Neuronal stem cell (in vitro differentiated cells): ENCODE measurements around the gene ZNF519.
"Not testable (repeated sequence)": the region's sequence is repeated elsewhere in the genome, so short reads cannot be mapped to it uniquely, and the experiment has no call there.

Experiments
- DNase-seq: peaks from one replicate; pipeline ENCODE4 v3.0.0-alpha.2; 2013; ENCODE audit warnings: low spot score
- H2AFZ ChIP-seq: one replicate; pipeline ENCODE4 v1.6.1; 2013; ENCODE audit warnings: mild to moderate bottlenecking, low read length, inconsistent platforms
- H2AK5ac ChIP-seq: 2 replicates; pipeline ENCODE4 v1.6.1; 2013; ENCODE audit warnings: low read depth, mild to moderate bottlenecking, inconsistent platforms, low read length, moderate library complexity, mixed read lengths
- H2BK120ac ChIP-seq: 2 replicates; pipeline ENCODE4 v1.6.1; 2013; ENCODE audit warnings: low read depth, mild to moderate bottlenecking, inconsistent platforms, low read length, moderate library complexity, mixed read lengths
- H2BK12ac ChIP-seq: one replicate; pipeline ENCODE4 v1.6.1; 2013; ENCODE audit warnings: low read length, inconsistent platforms
- H2BK15ac ChIP-seq: 2 replicates; pipeline ENCODE4 v1.6.1; 2013; ENCODE audit warnings: mild to moderate bottlenecking, low read length, inconsistent platforms, mixed read lengths
- H2BK5ac ChIP-seq: one replicate; pipeline ENCODE4 v1.6.1; 2013; ENCODE audit warnings: inconsistent platforms, mild to moderate bottlenecking, low read length, moderate library complexity
- H3K14ac ChIP-seq: one replicate; pipeline ENCODE4 v1.6.1; 2013; ENCODE audit warnings: low read length, inconsistent platforms
- H3K18ac ChIP-seq: 2 replicates; pipeline ENCODE4 v1.6.1; 2013; ENCODE audit warnings: low read length, inconsistent platforms
- H3K23ac ChIP-seq: 2 replicates; pipeline ENCODE4 v1.6.1; 2013; ENCODE audit warnings: low read depth, mild to moderate bottlenecking, mixed read lengths, low read length, inconsistent platforms; ENCODE audit not compliant: poor library complexity
- H3K27ac ChIP-seq: replicated peaks from 3 replicates; pipeline ENCODE4 v1.5.1; 2013; ENCODE audit warnings: low read length, inconsistent platforms
- H3K27me3 ChIP-seq, 3 experiments: 2 replicates each; pipeline ENCODE4 v1.6.1; 2013; ENCODE audit warnings: low read length in 3 of 3, mild to moderate bottlenecking in 2 of 3, inconsistent platforms in 1 of 3, low read depth in 1 of 3, mixed read lengths in 1 of 3, moderate library complexity in 1 of 3; ENCODE audit not compliant: control insufficient read depth in 3 of 3, insufficient read depth in 3 of 3
- H3K36me3 ChIP-seq, 2 donors: replicated peaks in 1 of 2; 2 replicates each; pipeline ENCODE4 v1.6.1; 2013; ENCODE audit warnings: low read length in 2 of 2; ENCODE audit not compliant: control insufficient read depth in 2 of 2, insufficient read depth in 2 of 2
- H3K4ac ChIP-seq: 2 replicates; pipeline ENCODE4 v1.6.1; 2013; ENCODE audit warnings: inconsistent platforms, mild to moderate bottlenecking, low read length, moderate library complexity
- H3K4me1 ChIP-seq, 2 donors: 1 replicate in 1 of 2; 2 replicates in 1 of 2; pipeline ENCODE4 v1.6.1; 2013; ENCODE audit warnings: low read length in 2 of 2, low read depth in 1 of 2; ENCODE audit not compliant: control insufficient read depth in 2 of 2, insufficient read depth in 1 of 2
- H3K4me2 ChIP-seq: one replicate; pipeline ENCODE4 v1.6.1; 2013; ENCODE audit warnings: mild to moderate bottlenecking, low read length, inconsistent platforms; ENCODE audit not compliant: insufficient read depth, poor library complexity, severe bottlenecking
- H3K4me3 ChIP-seq, 2 donors: 2 replicates each; pipeline ENCODE4 v1.5.1; 2013; ENCODE audit warnings: low read length in 2 of 2, mild to moderate bottlenecking in 2 of 2, inconsistent platforms in 1 of 2, moderate library complexity in 1 of 2
- H3K79me1 ChIP-seq: one replicate; pipeline ENCODE4 v1.6.1; 2013; ENCODE audit warnings: low read depth, mild to moderate bottlenecking, inconsistent platforms, low read length, moderate library complexity
- H3K9ac ChIP-seq: one replicate; pipeline ENCODE4 v1.6.1; 2013; ENCODE audit warnings: mild to moderate bottlenecking, low read depth, low read length, inconsistent platforms; ENCODE audit not compliant: poor library complexity
- H3K9me3 ChIP-seq, 2 donors: replicated peaks in 1 of 2; 2 replicates each; pipeline versions ENCODE3 to v1.6.1; 2013; ENCODE audit warnings: low read length in 2 of 2, mild to moderate bottlenecking in 2 of 2, inconsistent platforms in 1 of 2, low read depth in 1 of 2, mixed read lengths in 1 of 2, moderate library complexity in 1 of 2; ENCODE audit not compliant: control insufficient read depth in 2 of 2, insufficient read depth in 1 of 2
- H4K8ac ChIP-seq: one replicate; pipeline ENCODE4 v1.6.1; 2013; ENCODE audit warnings: low read depth, mild to moderate bottlenecking, inconsistent platforms, low read length, moderate library complexity
- H4K91ac ChIP-seq: one replicate; pipeline ENCODE4 v1.6.1; 2013; ENCODE audit warnings: low read length, low read depth, mild to moderate bottlenecking, inconsistent platforms; ENCODE audit not compliant: poor library complexity
- WGBS, 2 donors: extraction: QIAGEN DNeasy Blood & Tissue Kit; methylation state at CpG; one replicate each; pipeline ENCODE4 v1.1.7; 2013; ENCODE audit warnings: missing lambda C conversion rate in 2 of 2, mixed read lengths in 1 of 2; ENCODE audit not compliant: insufficient read length in 2 of 2, insufficient replicate concordance in 1 of 2; ENCODE audit errors: extremely low coverage in 2 of 2; 5-methylcytosine and 5-hydroxymethylcytosine counted together

Gene ZNF519

DNA sequence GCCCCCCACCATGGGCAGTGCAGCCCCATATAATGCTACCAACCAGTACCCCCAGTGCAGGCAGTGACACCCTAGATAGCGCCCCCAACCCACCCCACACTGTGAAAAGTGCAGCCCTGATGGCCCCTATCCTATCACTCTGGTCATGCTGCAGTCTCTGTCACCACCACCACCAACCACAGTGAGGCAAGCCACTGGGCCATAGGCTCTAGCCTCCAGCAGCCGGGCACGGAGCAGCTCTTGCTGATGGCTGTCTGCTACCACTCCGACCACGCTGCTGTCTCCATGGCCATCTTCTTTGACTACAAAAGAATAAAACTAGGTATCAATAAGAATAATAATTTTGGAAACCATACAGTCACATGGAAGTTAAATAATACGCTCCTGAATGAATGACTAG is 43.2 kb upstream of the ZNF519 start:
- H2BK5ac ChIP-seq, H4K8ac ChIP-seq, H3K27ac ChIP-seq, H3K14ac ChIP-seq, H3K4me1 ChIP-seq, H3K4ac ChIP-seq, H3K4me3 ChIP-seq, H3K4me2 ChIP-seq, H3K9ac ChIP-seq, H3K79me1 ChIP-seq, H3K23ac ChIP-seq, H2BK120ac ChIP-seq, H3K9me3 ChIP-seq, H3K36me3 ChIP-seq, H2AFZ ChIP-seq, H3K27me3 ChIP-seq, H2AK5ac ChIP-seq, H2BK15ac ChIP-seq, H3K18ac ChIP-seq, H2BK12ac ChIP-seq, DNase-seq, H4K91ac ChIP-seq: not testable (repeated sequence)
- WGBS, 2 donors = no CpG with 5 or more reads among the region's 6 CpGs

DNA sequence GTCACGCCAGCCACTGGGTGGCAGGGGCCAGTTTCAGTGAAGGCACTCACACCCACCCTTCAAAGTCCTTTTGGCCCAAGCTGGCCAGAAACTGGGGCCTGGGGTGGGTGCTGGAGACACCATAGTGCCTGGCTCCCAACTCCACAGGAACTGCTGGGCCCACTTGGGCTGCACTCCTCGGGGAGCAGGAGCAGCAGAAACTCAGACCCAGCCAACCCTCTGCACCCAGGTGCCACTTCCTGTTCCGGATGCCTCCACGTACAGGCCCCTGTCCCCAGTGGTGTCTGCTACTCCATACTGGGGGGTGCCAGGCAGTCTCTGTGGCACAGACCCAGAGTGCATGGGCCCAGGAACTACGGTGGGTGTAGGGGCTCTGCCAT is 42.5 kb upstream of the ZNF519 start:
- H3K14ac ChIP-seq = no peak overlapping the region
- H3K4me1 ChIP-seq = no peaks in the 10 kb centered on the region
- H2AK5ac ChIP-seq = no peak overlapping the region
- no peaks in the 10 kb centered on the region for H3K36me3 ChIP-seq
- no peak overlapping the region for H3K27ac ChIP-seq
- H2BK120ac ChIP-seq = no peak overlapping the region
- H3K4ac ChIP-seq = no peak overlapping the region
- H3K4me3 ChIP-seq = no peak overlapping the region
- H2BK5ac ChIP-seq = no peak overlapping the region
- H3K79me1 ChIP-seq = no peaks in the 10 kb centered on the region
- H4K8ac ChIP-seq = no peak overlapping the region
- H2BK12ac ChIP-seq = no peak overlapping the region
- DNase-seq = no peak
- no peaks in the 10 kb centered on the region for H3K9me3 ChIP-seq
- H3K23ac ChIP-seq = no peak overlapping the region
- no peak overlapping the region for H2AFZ ChIP-seq
- WGBS, 2 donors = no CpG with 5 or more reads among the region's 5 CpGs
- no peak overlapping the region for H3K4me2 ChIP-seq
- H4K91ac ChIP-seq = no peak overlapping the region
- H3K18ac ChIP-seq = no peak overlapping the region
- H3K9ac ChIP-seq = no peak overlapping the region
- no peaks in the 10 kb centered on the region for H3K27me3 ChIP-seq
- H2BK15ac ChIP-seq = no peak overlapping the region

DNA sequence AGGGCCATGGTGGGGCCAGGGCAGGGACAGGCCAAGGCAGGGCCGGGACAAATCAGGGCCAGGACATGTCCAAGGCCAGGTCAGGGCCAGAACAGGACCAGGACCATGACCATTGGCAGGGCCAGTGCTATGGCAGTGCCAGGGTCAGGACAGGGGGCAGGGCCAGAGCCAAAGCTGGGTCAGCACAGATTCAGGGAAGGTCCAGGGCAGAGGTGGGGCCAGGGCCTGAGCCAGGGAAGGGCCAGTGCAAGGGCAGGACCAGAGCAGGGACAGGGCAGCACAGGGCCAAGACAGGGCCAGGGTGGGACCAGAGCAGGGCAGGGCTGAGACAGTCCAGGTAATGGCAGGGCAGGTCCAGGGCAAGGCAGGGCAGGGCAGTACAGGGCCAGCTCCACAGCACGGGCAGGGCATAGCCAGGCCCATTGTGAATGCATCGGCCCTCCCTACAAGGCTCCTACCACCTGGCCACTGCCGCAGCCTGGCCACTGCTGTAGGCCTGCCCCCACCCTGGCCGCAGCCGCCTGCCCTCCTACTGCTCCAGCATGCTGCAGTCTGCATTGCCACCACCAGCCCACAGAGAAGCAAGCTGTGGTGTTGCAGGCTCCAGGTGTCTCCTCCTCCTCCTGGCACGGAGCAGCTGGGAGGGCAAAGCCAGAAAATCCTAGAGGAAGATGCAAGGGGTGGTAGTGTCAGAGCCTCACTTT is 41.9 kb upstream of the ZNF519 start:
- not testable (repeated sequence) for H2BK120ac ChIP-seq, H3K18ac ChIP-seq, H3K4me1 ChIP-seq, H3K9ac ChIP-seq, H3K79me1 ChIP-seq, DNase-seq, H3K36me3 ChIP-seq, H2BK12ac ChIP-seq, H2BK5ac ChIP-seq, H2BK15ac ChIP-seq, H2AK5ac ChIP-seq, H4K91ac ChIP-seq, H3K27me3 ChIP-seq, H4K8ac ChIP-seq, H3K4me3 ChIP-seq, H3K4me2 ChIP-seq, H3K4ac ChIP-seq, H3K23ac ChIP-seq, H3K9me3 ChIP-seq, H3K14ac ChIP-seq, H2AFZ ChIP-seq, H3K27ac ChIP-seq
- WGBS, 2 donors = no CpG with 5 or more reads among the region's 7 CpGs

DNA sequence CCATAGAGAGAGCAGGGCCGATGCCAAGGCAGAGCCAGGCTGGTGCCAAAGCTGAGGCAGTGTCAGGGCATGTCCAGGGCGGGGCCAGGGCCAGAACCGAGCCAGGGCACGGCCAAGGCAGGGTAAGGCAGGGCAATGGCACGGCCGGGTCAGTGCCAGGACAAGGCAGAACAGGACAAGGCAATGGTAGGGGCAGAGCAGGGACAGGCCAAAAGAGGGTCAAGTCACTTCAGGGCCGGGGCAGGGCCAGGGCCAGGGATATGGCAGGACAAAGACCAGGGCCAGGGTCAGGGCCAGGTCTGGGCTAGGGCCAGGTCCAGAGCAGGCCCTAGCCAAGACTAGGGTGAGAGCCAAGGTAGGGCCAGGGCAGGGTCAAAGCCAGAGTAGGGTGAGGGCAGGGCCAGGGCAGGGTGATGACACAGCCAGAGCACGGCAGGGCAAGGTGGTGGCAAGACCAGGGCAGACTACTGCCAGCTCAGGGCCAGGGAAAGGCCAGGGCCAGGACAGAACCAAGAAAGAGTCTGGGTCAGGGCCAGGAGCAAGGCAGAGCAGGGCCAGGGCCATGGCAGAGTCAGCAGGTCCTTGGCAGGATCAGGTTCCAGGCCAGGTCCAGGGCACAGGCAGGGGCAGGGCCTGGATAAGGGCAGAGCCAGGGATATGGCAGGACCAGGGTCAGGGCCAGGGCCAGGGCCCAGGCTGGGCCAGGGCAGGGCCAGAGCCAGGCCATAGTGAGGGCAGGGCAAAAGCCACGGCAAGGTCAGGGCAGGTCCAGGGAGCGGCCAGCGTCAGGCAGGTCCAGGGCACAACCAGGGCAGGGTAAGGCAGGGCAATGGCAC is 41.1 kb upstream of the ZNF519 start:
- not testable (repeated sequence) for H2BK15ac ChIP-seq, H3K79me1 ChIP-seq, H2AK5ac ChIP-seq, H3K4me1 ChIP-seq, H3K27me3 ChIP-seq, H3K27ac ChIP-seq, H3K36me3 ChIP-seq, H3K14ac ChIP-seq, H2BK120ac ChIP-seq, H3K4me2 ChIP-seq, H3K4ac ChIP-seq, H4K91ac ChIP-seq, H2BK5ac ChIP-seq, H3K9ac ChIP-seq, H2BK12ac ChIP-seq, H3K9me3 ChIP-seq, H3K18ac ChIP-seq, H3K23ac ChIP-seq, DNase-seq, H2AFZ ChIP-seq, H4K8ac ChIP-seq, H3K4me3 ChIP-seq
- WGBS, 2 donors = no CpG with 5 or more reads among the region's 11 CpGs
